Prostate gland (tissue), 2 donors: ENCODE measurements around the gene OGA. TPM values are rescaled to one million over a fixed set of nuclear protein-coding genes. Genes with fewer than 3 reads are reported as not detected.
A peak's percentile ranks its signal among the peaks of the same experiment; 100 is the strongest.

Experiments
- DNase-seq: peaks from one replicate; pipeline ENCODE4 v3.0.0-alpha.2; 2019; ENCODE audit warnings: low spot score
- H3K27ac ChIP-seq, 2 donors: fragments of 200-600 bp; sonication (generic); 2 replicates each; pipeline ENCODE4 v1.5.1; 2017 to 2019
- H3K27me3 ChIP-seq: fragments of 200-600 bp; sonication (generic); replicated peaks from 2 replicates; pipeline ENCODE4 v1.5.1; 2019; ENCODE audit not compliant: insufficient read depth
- H3K36me3 ChIP-seq, 2 donors: fragments of 200-600 bp; sonication (generic); 1 replicate in 1 of 2; 2 replicates in 1 of 2; pipeline versions ENCODE4 v1.5.1 to v1.8.1; 2017 to 2019
- H3K4me1 ChIP-seq: fragments of 200-600 bp; sonication (generic); replicated peaks from 2 replicates; pipeline ENCODE4 v1.5.1; 2019
- H3K4me3 ChIP-seq, 2 donors: fragments of 200-600 bp; sonication (generic); 2 replicates each; pipeline ENCODE4 v1.5.1; 2017 to 2019
- H3K9me3 ChIP-seq: fragments of 200-600 bp; sonication (generic); 2 replicates; pipeline ENCODE4 v1.5.1; 2017
- CTCF ChIP-seq, 4 experiments: fragments of 200-600 bp in 2 of 4; fragments of 450-650 bp in 2 of 4; sonication (generic) in 2 of 4; IDR thresholded peaks; 1 replicate in 3 of 4; 2 replicates in 1 of 4; pipeline ENCODE4 v1.5.1; 2016 to 2019; ENCODE audit warnings: antibody characterized with exemption in 4 of 4, mild to moderate bottlenecking in 2 of 4, moderate library complexity in 2 of 4
- POLR2A ChIP-seq: fragments of 450-650 bp; IDR thresholded peaks from one replicate; pipeline ENCODE4 v1.6.1; 2016; ENCODE audit warnings: antibody characterized with exemption, mild to moderate bottlenecking
- POLR2AphosphoS5 ChIP-seq: sonication (generic); formaldehyde crosslinking; IDR thresholded peaks from one replicate; pipeline ENCODE4 v1.6.1; 2017; ENCODE audit warnings: antibody characterized with exemption
- WGBS: methylation state at CpG from one replicate; pipeline ENCODE4 v1.1.5; 2018; 5-methylcytosine and 5-hydroxymethylcytosine counted together
- intact Hi-C: fragments of 100-400 bp; cut with DNase I; formaldehyde crosslinking; loops from one replicate; pipeline ENCODE4 v1.14.2; 2022
- total RNA-seq, 2 donors: library from RNA; depleted of rRNA; stranded (reverse); fragments of >200 nt; gene quantifications; one replicate each; pipeline ENCODE4 v1.1.0, GENCODE V29; 2016

Gene OGA
- total RNA-seq, 2 donors from 2014 or later: 82.5 to 143 TPM

GRCh38 chr10:101816913-101817336 is 1.3 kb downstream of the OGA start:
- WGBS: under 1% methylated on average over 14 of the region's 14 CpGs
- Histone ChIP-seq H3K9me3 (no peaks in the 10 kb centered on the region), H3K4me1 (peaks cover 5% of the 10 kb centered on the region), H3K4me3 (peak overlapping the region; percentile 99 to 100), H3K27ac (peak overlapping the region; percentile 96 to 97), H3K36me3 (no peaks in the 10 kb centered on the region), H3K27me3 (no peaks in the 10 kb centered on the region)
- no peak for DNase-seq
- intact Hi-C loops: loop anchor here (5.0 kb wide), 2 partner anchors 35 to 335 kb away; partner anchors contain the start of genes NOLC1 and NPM3
- TF ChIP-seq CTCF (IDR thresholded peaks at IDR 0.05) (no peak), POLR2AphosphoS5 (no peak), POLR2A (no peak)

- WGBS: under 1% methylated on average over 5 of the region's 5 CpGs
- Histone ChIP-seq H3K36me3 (no peaks in the 10 kb centered on the region), H3K9me3 (no peaks in the 10 kb centered on the region), H3K27ac (no peak overlapping the region), H3K27me3 (no peaks in the 10 kb centered on the region), H3K4me1 (peaks cover 5% of the 10 kb centered on the region), H3K4me3 (peak overlapping the region; percentile 99 to 100)
- no peak for DNase-seq
- TF ChIP-seq POLR2AphosphoS5 (no peak), CTCF (IDR thresholded peaks at IDR 0.05) (no peak), POLR2A (no peak)
- intact Hi-C loops: loop anchor here (5.0 kb wide), 2 partner anchors 34 to 336 kb away; partner anchors contain the start of genes NOLC1 and NPM3
Observed at GRCh38 chr10:101816376-101816775, 1.9 kb downstream of the OGA start.

GRCh38 chr10:101814466-101815071 is 3.7 kb downstream of the OGA start:
- Histone ChIP-seq H3K27me3 (no peaks in the 10 kb centered on the region), H3K9me3 (no peaks in the 10 kb centered on the region), H3K27ac (no peak overlapping the region), H3K36me3 (no peaks in the 10 kb centered on the region), H3K4me1 (peaks cover 5% of the 10 kb centered on the region), H3K4me3 (peak overlapping the region in 1 of 2 donors; percentile 100)
- 73% methylated on average over 8 of the region's 8 CpGs for WGBS
- intact Hi-C loops: loop anchor here (5.0 kb wide), 2 partner anchors 32 to 338 kb away; partner anchors contain the start of genes NOLC1 and NPM3
- DNase-seq: no peak
- TF ChIP-seq POLR2AphosphoS5 (no peak), CTCF (IDR thresholded peaks at IDR 0.05) (no peak), POLR2A (no peak)

- intact Hi-C loops: no loop called here
- Histone ChIP-seq H3K27me3 (no peaks in the 10 kb centered on the region), H3K4me3 (no peak overlapping the region), H3K9me3 (no peaks in the 10 kb centered on the region), H3K27ac (no peak overlapping the region), H3K4me1 (no peaks in the 10 kb centered on the region), H3K36me3 (peaks cover 0 to 4% of the 10 kb centered on the region in 2 donors)
- TF ChIP-seq CTCF (IDR thresholded peaks at IDR 0.05) (no peak), POLR2A (no peak), POLR2AphosphoS5 (no peak)
- DNase-seq: no peak
- WGBS: 89% methylated on average over 4 of the region's 4 CpGs
Observed at GRCh38 chr10:101812606-101813005, 5.6 kb downstream of the OGA start.

- TF ChIP-seq POLR2A (no peak), POLR2AphosphoS5 (no peak), CTCF (IDR thresholded peaks at IDR 0.05) (no peak)
- DNase-seq: no peak
- H3K4me3 ChIP-seq: no peak overlapping the region
- intact Hi-C loops: no loop called here
- no peaks in the 10 kb centered on the region for H3K27me3 ChIP-seq
- no peaks in the 10 kb centered on the region for H3K9me3 ChIP-seq
- no peaks in the 10 kb centered on the region for H3K4me1 ChIP-seq
- H3K27ac ChIP-seq: no peak overlapping the region
- peaks cover 0 to 7% of the 10 kb centered on the region in 2 donors for H3K36me3 ChIP-seq
- WGBS: 82% methylated on average over 1 of the region's 1 CpG
Observed at GRCh38 chr10:101807158-101807557, 11.1 kb downstream of the OGA start.
